HG03432 (cell line): ENCODE results near the gene SIGLECL1.
"Not testable (repeated sequence)": the region's sequence is repeated elsewhere in the genome, so short reads cannot be mapped to it uniquely, and the experiment has no call there.

Experiments used
- ATAC-seq: cut with Tn5 transposase; IDR thresholded peaks from one replicate; pipeline ENCODE4 v1.9.1; 2021; ENCODE audit warnings: mild to moderate bottlenecking, moderate library complexity; ENCODE audit not compliant: unreplicated experiment

SIGLECL1 gene

GRCh38 chr19:51250786-51251467, at the start of gene SIGLECL1:
Gene SIGLECL1, plus strand, starts transcription at chr19:51251080. Its CDS starts 12,993 bp downstream, at chr19:51264073.
- no peak for ATAC-seq

DNA sequence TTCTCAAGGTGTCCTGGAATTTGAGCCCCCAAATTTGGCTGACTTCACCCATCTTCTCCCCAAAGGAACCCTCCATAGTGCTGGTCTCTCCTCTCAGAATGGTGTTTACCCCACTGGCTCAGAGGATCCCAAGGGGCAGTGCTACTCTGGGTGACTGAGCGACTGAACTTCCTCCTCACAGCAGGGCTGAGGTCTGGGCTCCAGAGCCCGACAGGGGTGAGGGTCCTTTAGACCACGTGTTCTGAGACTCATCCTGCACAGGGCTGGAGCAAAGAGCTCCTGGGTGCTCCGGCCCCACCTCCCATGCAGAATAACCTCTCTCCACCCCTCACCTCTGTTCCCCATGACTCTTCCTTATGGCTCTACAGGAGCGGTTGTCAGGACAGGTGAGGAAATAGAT, 49.2 kb upstream of the SIGLECL1 start:
- no peak for ATAC-seq

DNA sequence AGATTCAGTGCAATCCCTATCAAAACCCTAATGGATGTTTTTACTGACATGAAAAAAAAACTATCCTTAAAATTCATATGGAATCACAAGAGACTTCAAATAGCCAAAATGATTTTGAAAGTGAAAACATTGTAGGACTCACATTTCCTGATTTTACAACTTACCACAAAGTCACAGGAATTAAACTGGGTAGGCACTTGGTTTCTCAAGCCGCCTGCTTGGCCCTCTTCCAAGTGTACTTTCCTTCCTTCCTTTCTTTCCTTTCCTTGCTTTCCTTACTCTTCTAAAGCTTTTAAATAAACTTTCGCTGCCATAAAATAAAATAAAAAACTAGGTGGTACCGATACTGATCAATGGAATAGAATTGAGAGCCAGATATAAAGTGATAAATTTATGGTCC, 47.0 kb upstream of the SIGLECL1 start:
- no peak for ATAC-seq

- no peak for ATAC-seq
Measured at GRCh38 chr19:51204321-51204720, 46.6 kb upstream of the SIGLECL1 start.

DNA sequence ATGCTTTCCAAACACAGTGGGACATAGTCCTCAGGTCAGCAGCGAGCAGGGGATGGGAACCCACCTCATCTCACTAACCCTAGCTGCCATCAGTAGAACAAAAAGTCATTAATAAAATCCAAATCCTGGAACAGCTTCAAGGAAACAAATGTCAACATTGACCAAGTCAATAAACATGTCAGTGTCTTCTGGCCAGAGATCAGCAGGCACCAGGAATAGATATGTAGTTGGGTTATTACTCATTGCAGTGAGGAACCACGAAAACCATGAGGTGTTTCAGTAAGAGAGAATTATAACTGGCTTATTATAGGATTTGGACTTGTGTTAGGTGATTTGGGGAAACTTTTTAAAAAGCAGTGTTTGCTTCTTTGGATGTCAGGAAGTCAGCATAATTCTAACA, 43.1 kb upstream of the SIGLECL1 start:
- no peak for ATAC-seq

DNA sequence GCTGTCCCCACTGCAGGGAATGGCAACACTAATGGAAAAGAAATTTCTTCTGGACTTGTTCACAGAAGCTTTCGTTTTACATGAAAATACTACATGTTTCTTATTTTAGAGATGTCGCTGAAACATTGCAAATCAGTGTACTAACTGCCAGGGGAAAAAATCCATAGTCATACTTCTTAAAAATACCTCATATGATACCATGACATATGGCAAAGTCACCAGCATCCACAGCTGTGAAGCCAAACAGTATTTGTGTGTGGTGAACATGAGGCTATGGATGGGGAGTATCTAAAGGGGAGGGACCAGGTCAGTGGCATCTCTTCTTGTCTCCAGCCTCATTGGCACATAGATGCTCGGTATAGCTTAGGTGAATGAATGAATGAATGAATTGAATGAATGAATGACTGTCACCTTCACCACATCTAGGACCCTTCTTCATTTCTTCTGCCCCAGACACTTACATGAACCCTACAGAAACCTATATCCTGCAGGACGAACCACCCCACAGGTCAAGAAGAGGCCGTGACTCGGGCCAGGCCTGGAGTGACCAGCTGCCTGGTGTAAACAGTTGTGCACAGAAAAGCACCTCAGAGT, 40.6 kb upstream of the SIGLECL1 start:
- no peak for ATAC-seq

GRCh38 chr19:51210874-51211361, 40.0 kb upstream of the SIGLECL1 start:
- not testable (repeated sequence) for ATAC-seq

- no peak for ATAC-seq
Measured at GRCh38 chr19:51211833-51212232, 39.0 kb upstream of the SIGLECL1 start.

DNA sequence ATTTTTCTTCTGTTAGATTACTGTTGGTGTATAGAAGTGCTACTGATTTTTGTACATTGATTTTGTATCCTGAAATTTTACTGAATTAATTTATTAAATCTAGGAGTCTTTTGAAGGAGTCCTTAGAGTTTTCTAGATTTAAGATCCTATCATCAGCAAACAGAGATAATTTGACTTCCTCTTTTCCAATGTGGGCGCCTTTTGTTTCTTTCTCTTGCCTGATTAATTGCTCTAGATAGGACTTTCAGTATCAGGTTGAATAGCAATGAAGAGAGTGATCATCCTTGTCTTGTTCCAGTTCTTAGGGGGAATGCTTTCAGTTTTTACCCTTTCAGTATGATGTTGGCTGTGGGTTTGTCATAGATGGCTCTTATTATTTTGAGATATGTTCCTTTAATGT, 31.6 kb upstream of the SIGLECL1 start:
- no peak for ATAC-seq

- no peak for ATAC-seq
Measured at GRCh38 chr19:51219971-51220370, 30.9 kb upstream of the SIGLECL1 start.

DNA sequence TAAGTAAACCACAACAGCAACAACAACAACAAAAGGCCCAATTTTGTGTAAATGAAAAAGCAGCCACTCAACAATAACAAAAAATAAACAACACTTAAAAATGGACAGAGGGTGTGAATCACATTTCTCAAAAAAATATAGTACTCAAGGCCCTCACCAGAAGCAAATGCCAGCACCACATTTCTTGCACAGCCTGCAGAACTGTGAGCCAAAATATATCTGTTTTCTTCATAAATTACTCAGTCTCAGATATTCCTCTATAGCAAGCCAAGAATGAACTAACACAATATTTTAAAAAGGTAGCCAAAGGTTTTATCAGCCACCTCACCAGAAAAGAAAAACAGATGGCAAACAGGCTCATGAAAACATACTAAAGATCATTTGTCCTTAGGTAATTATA, 29.9 kb upstream of the SIGLECL1 start:
- ATAC-seq = no peak

- ATAC-seq = no peak
Measured at GRCh38 chr19:51224163-51224641, 26.7 kb upstream of the SIGLECL1 start.

DNA sequence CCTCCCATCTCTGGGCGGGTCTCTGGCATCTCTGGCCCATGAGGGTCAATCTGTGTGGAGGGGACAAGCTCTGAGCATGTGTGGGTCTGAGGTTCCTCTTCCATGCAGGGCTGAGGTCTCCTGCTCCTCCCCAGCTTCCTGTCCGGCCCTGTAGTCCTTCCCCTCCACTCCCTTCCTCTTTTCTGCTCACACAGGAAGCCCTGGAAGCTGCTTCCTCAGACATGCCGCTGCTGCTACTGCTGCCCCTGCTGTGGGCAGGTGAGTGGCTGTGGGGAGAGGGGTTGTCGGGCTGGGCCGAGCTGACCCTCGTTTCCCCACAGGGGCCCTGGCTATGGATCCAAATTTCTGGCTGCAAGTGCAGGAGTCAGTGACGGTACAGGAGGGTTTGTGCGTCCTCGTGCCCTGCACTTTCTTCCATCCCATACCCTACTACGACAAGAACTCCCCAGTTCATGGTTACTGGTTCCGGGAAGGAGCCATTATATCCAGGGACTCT, 25.9 kb upstream of the SIGLECL1 start, which contains the start of gene CD33:
CD33 (plus strand) TSS at position 183 of the 496 bp plus-strand sequence; CDS start at position 222, 39 bp downstream.
- ATAC-seq = not testable (repeated sequence)

DNA sequence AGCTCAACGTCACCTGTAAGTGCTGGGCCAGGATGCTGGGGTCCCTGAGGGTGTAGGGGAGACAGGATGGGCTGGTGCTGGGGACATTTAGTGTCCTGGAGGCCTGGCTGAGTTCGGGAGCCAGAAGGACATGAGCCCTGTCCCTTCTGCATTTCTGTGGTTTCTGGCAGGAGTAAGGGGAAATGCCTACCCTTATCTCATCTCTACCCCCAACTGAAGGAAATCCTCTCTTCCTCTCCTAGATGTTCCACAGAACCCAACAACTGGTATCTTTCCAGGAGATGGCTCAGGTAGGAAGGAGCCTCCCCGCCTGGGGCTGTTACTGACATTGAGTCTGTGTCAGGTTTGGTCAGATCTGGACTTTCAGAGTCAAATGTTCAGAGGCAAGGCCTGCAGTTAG, 24.8 kb upstream of the SIGLECL1 start:
- ATAC-seq = no peak

GRCh38 chr19:51227326-51227725, 23.6 kb upstream of the SIGLECL1 start:
- ATAC-seq = no peak

- no peak for ATAC-seq
Measured at GRCh38 chr19:51227966-51228365, 22.9 kb upstream of the SIGLECL1 start.

- no peak for ATAC-seq
Measured at GRCh38 chr19:51240866-51241265, 10.0 kb upstream of the SIGLECL1 start.

GRCh38 chr19:51242881-51243630, 7.8 kb upstream of the SIGLECL1 start:
- no peak for ATAC-seq

DNA sequence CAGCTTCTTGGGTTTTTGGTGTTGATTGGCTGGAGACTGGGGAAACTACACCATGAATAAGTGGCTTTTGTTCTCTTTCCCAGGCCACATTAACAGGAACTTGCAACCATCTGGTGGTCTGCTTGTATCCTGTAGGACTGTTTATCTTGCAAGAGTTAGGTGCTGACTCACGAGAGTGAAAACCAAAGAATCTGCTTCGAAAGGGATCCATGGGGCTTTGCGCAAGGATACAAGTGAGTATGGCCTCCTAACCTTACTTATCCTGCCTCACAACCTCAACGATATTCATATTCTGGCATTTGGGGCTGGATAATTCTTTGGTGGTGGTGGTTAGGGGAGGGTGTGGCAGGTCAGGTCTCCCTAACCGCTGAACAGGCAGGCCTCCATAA, 4.7 kb upstream of the SIGLECL1 start:
- no peak for ATAC-seq

DNA sequence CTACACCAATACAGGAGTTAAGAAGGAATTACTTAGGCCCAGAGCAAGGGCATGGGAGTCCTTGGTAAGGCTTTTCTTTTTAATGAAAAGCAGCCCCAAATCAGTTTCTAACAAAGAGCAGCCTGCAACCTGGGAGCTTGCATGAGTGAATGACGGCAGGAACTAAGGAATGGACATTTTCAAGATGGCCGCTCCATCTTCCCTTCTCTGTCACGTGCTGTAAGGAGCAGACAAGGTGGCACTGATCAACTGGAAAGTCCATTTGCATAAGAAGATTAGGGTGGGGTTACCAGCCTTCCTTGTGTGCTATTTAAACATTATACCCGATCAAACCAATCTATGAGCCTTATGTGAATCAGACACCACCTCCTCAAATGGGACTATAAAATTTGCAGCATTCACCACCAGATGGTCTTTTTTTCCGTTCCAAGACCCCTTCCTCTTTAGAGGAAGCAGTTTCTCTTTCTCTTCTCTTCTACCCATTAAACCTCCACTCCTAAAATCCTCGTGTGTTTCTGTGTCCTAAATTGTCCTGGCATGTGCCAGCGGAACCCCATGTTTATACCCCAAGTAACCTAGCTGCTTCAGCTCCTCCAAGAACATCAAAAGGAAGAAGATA, 2.8 kb upstream of the SIGLECL1 start:
- no peak for ATAC-seq

- no peak for ATAC-seq
Measured at GRCh38 chr19:51251468-51251820, 564 bp downstream of the SIGLECL1 start.
